K562 (cell line): ENCODE results near the gene IGFBPL1. TPM values are rescaled to one million over a fixed set of nuclear protein-coding genes. Genes with fewer than 3 reads are reported as not detected.

Experiments
- ATAC-seq: fragments of 200-7000 bp; cut with Tn5 transposase; 3 replicates; pipeline ENCODE4 v1.9.1; 2020; ENCODE audit warnings: moderate library complexity
- BruUV-seq: library from RNA; stranded (reverse); fragments of 400-500 nt; replicated peaks from 2 replicates; lab custom pipeline; 2021; lab: Mats Ljungman, UMichigan
- CTCF ChIA-PET: fragments of 300-600 bp; formaldehyde crosslinking; extraction: SDS; loops from one replicate; lab custom pipeline; 2021; ENCODE audit warnings: low intra/inter-chr PET ratio; lab: Yijun Ruan, JAX
- POLR2A ChIA-PET: fragments of 300-600, 350-650 bp; sonication (Branson Sonifier 250); formaldehyde crosslinking; extraction: SDS; loops from one replicate; lab custom pipeline; 2021; ENCODE audit warnings: antibody characterized with exemption, inconsistent platforms; lab: Yijun Ruan, JAX
- DNase-seq, 4 experiments: peaks; one replicate each; pipeline versions ENCODE4 v3.0.0 to v3.0.0-alpha.2; 2011 to 2018; ENCODE audit warnings: low spot score in 3 of 4, mixed read lengths in 3 of 4; ENCODE audit errors: extremely low read depth in 1 of 4
- FAIRE-seq: peaks from 2 replicates; lab custom pipeline; 2011; peaks lifted over from hg19 to GRCh38; lab: Jason Lieb, UNC
- H2AFZ ChIP-seq: 2 replicates; pipeline ENCODE4 v1.6.0; 2011; ENCODE audit warnings: low read depth, low read length, control low read depth, inconsistent platforms
- H3K27ac ChIP-seq: fragments of 200-600 bp; 3 replicates; pipeline ENCODE4 v1.8.0; 2011; ENCODE audit warnings: low read depth, mild to moderate bottlenecking, control low read depth, inconsistent platforms, low read length, moderate library complexity, mixed read lengths; ENCODE audit errors: extremely low read depth
- H3K27me3 ChIP-seq, 2 experiments: fragments of 300-600 bp in 1 of 2; 2 replicates in 1 of 2; 3 replicates in 1 of 2; pipeline versions ENCODE4 v1.6.0 to v1.8.0; 2011; ENCODE audit warnings: inconsistent platforms in 2 of 2, low read length in 2 of 2, mild to moderate bottlenecking in 1 of 2, mixed read lengths in 1 of 2, moderate library complexity in 1 of 2; ENCODE audit not compliant: control insufficient read depth in 2 of 2, insufficient read depth in 2 of 2
- H3K36me3 ChIP-seq: fragments of 300-600 bp; 3 replicates; pipeline ENCODE4 v1.8.0; 2011; ENCODE audit warnings: mild to moderate bottlenecking, low read length, inconsistent platforms; ENCODE audit not compliant: control insufficient read depth, insufficient read depth
- H3K4me1 ChIP-seq, 2 experiments: fragments of 200-600 bp in 1 of 2; replicated peaks in 1 of 2; 2 replicates in 1 of 2; 3 replicates in 1 of 2; pipeline versions ENCODE4 v1.5.1 to v1.8.0; 2011; ENCODE audit warnings: inconsistent platforms in 2 of 2, low read length in 2 of 2, mild to moderate bottlenecking in 1 of 2, mixed read lengths in 1 of 2, moderate library complexity in 1 of 2; ENCODE audit not compliant: control insufficient read depth in 2 of 2, insufficient read depth in 2 of 2
- H3K4me2 ChIP-seq: 2 replicates; pipeline ENCODE4 v1.6.1; 2011; ENCODE audit warnings: low read length, control low read depth, inconsistent platforms, mixed read lengths; ENCODE audit not compliant: insufficient read depth
- H3K4me3 ChIP-seq: fragments of 200-600 bp; sonication (generic), shearing (Covaris generic); 2 replicates; pipeline ENCODE4 v1.5.1; 2016; ENCODE audit warnings: control low read depth, inconsistent platforms
- H3K79me2 ChIP-seq: fragments of 200-600 bp; 3 replicates; pipeline ENCODE4 v1.8.0; 2011; ENCODE audit warnings: low read length, inconsistent platforms; ENCODE audit not compliant: control insufficient read depth, insufficient read depth
- H3K9ac ChIP-seq, 2 experiments: 2 replicates each; pipeline versions ENCODE4 v1.6.0 to v1.6.1; 2011; ENCODE audit warnings: low read depth in 2 of 2, low read length in 2 of 2, control low read depth in 1 of 2, inconsistent platforms in 1 of 2, mild to moderate bottlenecking in 1 of 2, mixed read lengths in 1 of 2; ENCODE audit not compliant: insufficient read depth in 1 of 2
- H3K9me1 ChIP-seq: one replicate; pipeline ENCODE4 v1.6.0; 2011; ENCODE audit warnings: inconsistent platforms, mild to moderate bottlenecking, low read length, moderate library complexity; ENCODE audit not compliant: control insufficient read depth, insufficient read depth
- H3K9me3 ChIP-seq: replicated peaks from 2 replicates; pipeline ENCODE4 v1.5.1; 2011; ENCODE audit warnings: low read depth, low read length, inconsistent platforms; ENCODE audit not compliant: control insufficient read depth, insufficient read depth
- H4K20me1 ChIP-seq: replicated peaks from 2 replicates; pipeline ENCODE4 v1.6.1; 2011; ENCODE audit warnings: low read length, inconsistent platforms, mixed read lengths; ENCODE audit not compliant: control insufficient read depth, insufficient read depth
- FOS ChIP-seq: IDR thresholded peaks from 3 replicates; pipeline ENCODE4 v1.6.1; 2011; ENCODE audit not compliant: insufficient read length; ENCODE audit errors: extremely low read depth
- FOXK2 ChIP-seq, 2 experiments: fragments of 450-650 bp; IDR thresholded peaks in 1 of 2; conservative IDR thresholded peaks in 1 of 2; 2 replicates each; pipeline ENCODE4 v1.6.1; 2016; ENCODE audit warnings: low read depth in 2 of 2, mild to moderate bottlenecking in 1 of 2
- GABPA ChIP-seq: fragments of 200-800 bp; sonication (Bioruptor generic); conservative IDR thresholded peaks from 2 replicates; pipeline ENCODE4 v1.6.1; 2016; ENCODE audit warnings: low read depth, missing genetic modification characterization, missing compliant biosample characterization
- HNRNPK ChIP-seq: fragments of 200-400 bp; formaldehyde crosslinking; IDR thresholded peaks from one replicate; pipeline ENCODE4 v1.6.1; 2018; ENCODE audit warnings: mild to moderate bottlenecking, low read depth, low read length; ENCODE audit not compliant: poor library complexity, severe bottlenecking
- HNRNPLL ChIP-seq: fragments of 200-400 bp; formaldehyde crosslinking; IDR thresholded peaks from 2 replicates; pipeline ENCODE4 v1.6.1; 2017; ENCODE audit warnings: low read length, low read depth, mild to moderate bottlenecking; ENCODE audit not compliant: poor library complexity, severe bottlenecking
- MYBL2 ChIP-seq, 2 experiments: fragments of 450-650 bp in 1 of 2; sonication (generic) in 1 of 2; formaldehyde crosslinking in 1 of 2; IDR thresholded peaks; 2 replicates each; pipeline versions ENCODE4 v1.6.1 to v1.8.1; 2017 to 2022; ENCODE audit warnings: borderline replicate concordance in 1 of 2, inconsistent platforms in 1 of 2, low read depth in 1 of 2, mild to moderate bottlenecking in 1 of 2, missing genetic modification reagents in 1 of 2, moderate library complexity in 1 of 2
- PHB ChIP-seq: fragments of 250-450 bp; sonication (Bioruptor Pico); IDR thresholded peaks from 2 replicates; pipeline ENCODE4 v1.5.0; 2021
- RAD21 ChIP-seq, 2 experiments: fragments of 250-450 bp in 1 of 2; fragments of 450-650 bp in 1 of 2; sonication (Bioruptor Pico) in 1 of 2; formaldehyde crosslinking in 1 of 2; IDR thresholded peaks in 1 of 2; conservative IDR thresholded peaks in 1 of 2; 2 replicates each; pipeline versions ENCODE4 v1.4.0 to v1.8.0; 2020 to 2022; ENCODE audit warnings: mild to moderate bottlenecking in 2 of 2, moderate library complexity in 1 of 2
- SMC3 ChIP-seq: conservative IDR thresholded peaks from 2 replicates; pipeline ENCODE4 v1.6.1; 2011; ENCODE audit warnings: low read depth, low read length, improper control_type of control experiment; ENCODE audit not compliant: insufficient read depth
- STAG1 ChIP-seq: sonication (generic); formaldehyde crosslinking; IDR thresholded peaks from 2 replicates; pipeline ENCODE4 v1.5.0; 2020; ENCODE audit warnings: missing genetic modification reagents, borderline replicate concordance
- TAL1 ChIP-seq: fragments of 450-650 bp; IDR thresholded peaks from 2 replicates; pipeline ENCODE4 v1.6.1; 2016; ENCODE audit warnings: mild to moderate bottlenecking
- ZKSCAN3 ChIP-seq: fragments of 250-450 bp; sonication (Bioruptor Pico); IDR thresholded peaks from 2 replicates; pipeline ENCODE4 v1.4.0; 2020
- ZNF24 ChIP-seq: fragments of 450-650 bp; IDR thresholded peaks from 2 replicates; pipeline ENCODE4 v1.6.1; 2016
- ZNF384 ChIP-seq: IDR thresholded peaks from 2 replicates; pipeline ENCODE4 v1.6.1; 2012; ENCODE audit warnings: low read depth, low read length, improper control_type of control experiment
- WGBS: fragments of 100-300 bp; shearing (Covaris generic); methylation state at CpG from one replicate; pipeline ENCODE4 v1.1.6; 2016; ENCODE audit warnings: low coverage, mixed read lengths; ENCODE audit not compliant: insufficient coverage; ENCODE audit errors: missing lambda C conversion rate; 5-methylcytosine and 5-hydroxymethylcytosine counted together
- in situ Hi-C: fragments of 300-500 bp; cut with MboI; formaldehyde crosslinking; loops from 4 replicates; pipeline ENCODE4 v1.15.0; 2018; ENCODE audit warnings: inconsistent platforms, mixed read lengths
- intact Hi-C: fragments of 100-400 bp; cut with micrococcal nuclease; formaldehyde crosslinking; loops from 2 replicates; pipeline ENCODE4 v1.14.2; 2022
- polyA plus RNA-seq, 8 experiments: library from polyadenylated mRNA; depleted of rRNA in 4 of 8; stranded (reverse) in 5 of 8; unstranded in 3 of 8; fragments of >200 nt; fragmentation: Nextera tagmentation in 2 of 8; fragmentation: Illumina TruSeq in 1 of 8; extraction: Ambion mirVana in 2 of 8; extraction: Trizol in 1 of 8; gene quantifications; 2 replicates each; pipeline versions ENCODE4 v1.2.1 to v1.2.3, GENCODE V29; 2011 to 2014; ENCODE audit warnings: inconsistent platforms in 1 of 8, missing spikeins in 1 of 8
- total RNA-seq, 7 experiments: library from RNA; depleted of rRNA in 6 of 7; stranded (reverse); fragments of >200 nt in 6 of 7; fragmentation: Illumina TruSeq in 2 of 7; extraction: Trizol in 2 of 7; gene quantifications; 2 replicates each; pipeline versions ENCODE4 v1.2.1 to v1.2.3, GENCODE V29; 2011 to 2021; ENCODE audit warnings: low replicate concordance in 1 of 7
- TF ChIP-seq, protein P1 (sequence below): IDR thresholded peaks from 3 replicates; pipeline ENCODE4 v1.6.1; 2011; ENCODE audit warnings: borderline replicate concordance, mild to moderate bottlenecking, moderate library complexity; ENCODE audit not compliant: insufficient read length; ENCODE audit errors: extremely low read depth
- TF ChIP-seq, protein P2 (sequence below): IDR thresholded peaks from 2 replicates; pipeline ENCODE4 v1.6.1; 2012; ENCODE audit warnings: low read depth, low read length, improper control_type of control experiment, borderline replicate concordance

IGFBPL1 gene
- total and polyA plus RNA-seq, 9 of the 15 experiments (the other 6 are each of a cell fraction or from before 2014, with no cell fraction given): not detected

DNA sequence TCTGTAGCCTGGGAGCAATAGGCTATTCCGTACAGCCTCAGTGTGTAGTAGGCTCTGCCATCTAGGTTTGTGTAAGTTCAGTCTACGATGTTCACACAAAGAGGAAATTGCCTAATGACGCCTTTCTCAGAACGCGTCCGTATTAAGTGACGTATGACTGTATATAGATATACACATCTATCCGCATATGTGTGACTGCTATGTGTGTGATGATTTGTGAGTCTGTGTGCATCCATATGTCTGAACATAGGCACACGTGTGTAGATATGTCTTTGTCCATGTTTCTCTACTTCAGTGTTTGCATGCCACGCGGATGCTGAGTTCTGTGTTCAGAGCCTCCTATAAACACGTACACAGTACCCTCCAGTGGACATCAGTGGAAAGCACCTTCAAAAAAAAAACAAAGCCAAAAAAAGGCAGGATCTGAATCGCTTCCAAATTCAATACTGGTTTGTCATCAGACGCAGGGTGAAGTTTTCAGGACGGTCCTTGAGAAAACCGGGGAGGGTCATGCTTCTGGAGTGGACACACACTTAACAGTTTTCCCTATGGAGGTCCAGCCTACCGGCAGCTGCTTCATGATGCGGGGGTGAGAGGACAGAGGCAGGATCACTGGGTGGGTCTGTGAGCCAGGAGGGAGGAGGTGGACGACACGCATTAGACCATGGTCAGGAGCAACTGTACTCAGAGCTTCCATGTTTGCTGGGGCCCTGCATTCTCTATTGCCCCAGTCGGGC is 61.2 kb downstream of the IGFBPL1 start:
- Histone ChIP-seq H3K27ac (no peak overlapping the region), H3K9ac (no peak overlapping the region), H3K27me3 (peaks cover 16 to 27% of the 10 kb centered on the region in 2 experiments), H3K36me3 (no peaks in the 10 kb centered on the region), H3K9me3 (no peaks in the 10 kb centered on the region), H3K79me2 (no peaks in the 10 kb centered on the region), H2AFZ (peak overlapping the region; percentile 57), H3K4me2 (peak overlapping the region; percentile 28; the same call in 1 of the 2 replicates), H3K9me1 (no peaks in the 10 kb centered on the region), H3K4me3 (no peak overlapping the region), H3K4me1 (peaks cover 0 to 4% of the 10 kb centered on the region in 2 experiments; a peak in 2 of 5 replicates), H4K20me1 (no peaks in the 10 kb centered on the region; the same call in 1 of the 2 replicates)
- intact Hi-C loops: loop anchor here (1.0 to 10.0 kb wide), 5 partner anchors 208 to 881 kb away; no protein-coding TSS in a partner anchor
- BruUV-seq: no TSS peak
- in situ Hi-C loops: loop anchor here (25.0 kb wide), 2 partner anchors 626 to 876 kb away; partner anchors contain the start of gene POLR1E
- CTCF ChIA-PET: interaction anchor here (0.6 to 1.5 kb wide), 10 partner anchors 176 to 882 kb away, joined by 3 to 20 read pairs (median 4); partner anchors contain the start of gene SLC25A51
- 26% methylated on average over 21 of the region's 21 CpGs for WGBS
- ATAC-seq: peak; percentile 82
- peak; percentile 25 to 62 (median 46) for DNase-seq
- POLR2A ChIA-PET: no interaction called here
- peak; percentile 92 for FAIRE-seq
- TF ChIP-seq FOXK2 (conservative IDR thresholded peaks at IDR 0.05 in 1 of 2, IDR thresholded peaks at IDR 0.05 in 1 of 2; ENCODE audit: low read depth in 2 of 2): peak in 1 of 2 experiments; percentile 46; a peak in 1 of 4 replicates
- peak; percentile 84; the same call in 1 of the 2 replicates for TF ChIP-seq STAG1 (CRISPR knock-in tag)
- TF ChIP-seq HNRNPLL: no peak
- TF ChIP-seq TAL1: no peak
- TF ChIP-seq HNRNPK: no peak
- TF ChIP-seq, protein P1, sequence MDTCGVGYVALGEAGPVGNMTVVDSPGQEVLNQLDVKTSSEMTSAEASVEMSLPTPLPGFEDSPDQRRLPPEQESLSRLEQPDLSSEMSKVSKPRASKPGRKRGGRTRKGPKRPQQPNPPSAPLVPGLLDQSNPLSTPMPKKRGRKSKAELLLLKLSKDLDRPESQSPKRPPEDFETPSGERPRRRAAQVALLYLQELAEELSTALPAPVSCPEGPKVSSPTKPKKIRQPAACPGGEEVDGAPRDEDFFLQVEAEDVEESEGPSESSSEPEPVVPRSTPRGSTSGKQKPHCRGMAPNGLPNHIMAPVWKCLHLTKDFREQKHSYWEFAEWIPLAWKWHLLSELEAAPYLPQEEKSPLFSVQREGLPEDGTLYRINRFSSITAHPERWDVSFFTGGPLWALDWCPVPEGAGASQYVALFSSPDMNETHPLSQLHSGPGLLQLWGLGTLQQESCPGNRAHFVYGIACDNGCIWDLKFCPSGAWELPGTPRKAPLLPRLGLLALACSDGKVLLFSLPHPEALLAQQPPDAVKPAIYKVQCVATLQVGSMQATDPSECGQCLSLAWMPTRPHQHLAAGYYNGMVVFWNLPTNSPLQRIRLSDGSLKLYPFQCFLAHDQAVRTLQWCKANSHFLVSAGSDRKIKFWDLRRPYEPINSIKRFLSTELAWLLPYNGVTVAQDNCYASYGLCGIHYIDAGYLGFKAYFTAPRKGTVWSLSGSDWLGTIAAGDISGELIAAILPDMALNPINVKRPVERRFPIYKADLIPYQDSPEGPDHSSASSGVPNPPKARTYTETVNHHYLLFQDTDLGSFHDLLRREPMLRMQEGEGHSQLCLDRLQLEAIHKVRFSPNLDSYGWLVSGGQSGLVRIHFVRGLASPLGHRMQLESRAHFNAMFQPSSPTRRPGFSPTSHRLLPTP: no peak
- peak; percentile 83 for TF ChIP-seq ZNF384
- TF ChIP-seq, protein P2, sequence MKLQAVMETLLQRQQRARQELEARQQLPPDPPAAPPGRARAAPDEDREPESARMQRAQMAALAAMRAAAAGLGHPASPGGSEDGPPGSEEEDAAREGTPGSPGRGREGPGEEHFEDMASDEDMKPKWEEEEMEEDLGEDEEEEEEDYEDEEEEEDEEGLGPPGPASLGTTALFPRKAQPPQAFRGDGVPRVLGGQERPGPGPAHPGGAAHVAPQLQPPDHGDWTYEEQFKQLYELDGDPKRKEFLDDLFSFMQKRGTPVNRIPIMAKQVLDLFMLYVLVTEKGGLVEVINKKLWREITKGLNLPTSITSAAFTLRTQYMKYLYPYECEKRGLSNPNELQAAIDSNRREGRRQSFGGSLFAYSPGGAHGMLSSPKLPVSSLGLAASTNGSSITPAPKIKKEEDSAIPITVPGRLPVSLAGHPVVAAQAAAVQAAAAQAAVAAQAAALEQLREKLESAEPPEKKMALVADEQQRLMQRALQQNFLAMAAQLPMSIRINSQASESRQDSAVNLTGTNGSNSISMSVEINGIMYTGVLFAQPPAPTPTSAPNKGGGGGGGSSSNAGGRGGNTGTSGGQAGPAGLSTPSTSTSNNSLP: no peak
- TF ChIP-seq SMC3: peak; percentile 78
- no peak for TF ChIP-seq PHB
- TF ChIP-seq MYBL2 (IDR thresholded peaks at IDR 0.05; ENCODE audit: low read depth): 0 out of 2 replicates have a peak, but pooled peaks have one; percentile 0
- no peak for TF ChIP-seq MYBL2 (CRISPR knock-in tag; IDR thresholded peaks at IDR 0.05; ENCODE audit: borderline replicate concordance)
- TF ChIP-seq ZNF24: no peak
- TF ChIP-seq RAD21 (CRISPR knock-in tag; conservative IDR thresholded peaks at IDR 0.05 in 1 of 2, IDR thresholded peaks at IDR 0.05 in 1 of 2): peak; percentile 83 to 88
- no peak for TF ChIP-seq ZKSCAN3 (CRISPR knock-in tag)
- TF ChIP-seq FOS: no peak
- no peak for TF ChIP-seq GABPA
